ENCODE data around the gene CHST8.
A peak's percentile ranks its signal among the peaks of the same experiment; 100 is the strongest.

CHST8 gene

DNA sequence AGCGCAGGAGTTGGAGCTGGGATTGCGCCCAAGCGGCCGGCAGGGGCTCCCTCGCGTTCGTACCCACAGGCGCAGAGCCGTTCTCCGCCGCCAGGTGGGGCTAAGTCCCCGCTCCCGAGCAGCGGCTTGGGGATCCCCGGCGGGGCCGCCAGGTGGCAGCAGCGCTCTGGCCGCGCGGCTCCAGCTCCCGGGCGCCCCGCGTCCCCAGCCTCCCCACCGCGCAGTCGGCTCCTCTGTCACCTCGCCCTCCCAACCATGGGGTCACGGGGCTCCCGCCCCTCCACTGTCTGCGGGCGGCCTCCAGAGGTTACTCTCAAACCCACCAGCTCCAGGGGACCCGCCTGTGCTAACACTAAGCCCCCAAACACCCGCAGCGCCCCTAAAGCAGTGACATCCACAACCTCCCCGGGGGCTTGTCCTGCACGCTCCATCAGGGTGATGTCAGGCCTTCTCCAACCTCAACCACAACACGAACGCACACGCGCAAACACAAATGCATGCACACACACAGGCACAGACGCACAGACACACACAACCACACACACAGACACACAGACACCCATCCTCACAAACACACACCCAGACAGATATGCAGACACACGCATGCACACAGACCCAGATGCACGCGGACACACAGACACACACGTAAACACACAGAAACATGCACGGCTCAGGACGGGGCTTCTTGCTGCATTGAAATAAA lies 156.5 kb downstream of the CHST8 start:
- Histone ChIP-seq H3K27me3 (ENCODE audit: control insufficient read depth in 1 of 2, insufficient read depth in 2 of 2, low read length in 2 of 2) (peaks cover 17 to 29% of the 10 kb centered on the region in 2 donors), H3K4me1 (ENCODE audit: insufficient read depth, low read length) (peaks cover 5% of the 10 kb centered on the region), H3K27ac (ENCODE audit: low read depth, low read length) (no peak overlapping the region), H3K36me3 (ENCODE audit: insufficient read depth, low read length) (no peaks in the 10 kb centered on the region), H3K4me3 (ENCODE audit: low read depth in 1 of 2, low read length in 2 of 2) (peak overlapping the region in 1 of 2 donors; percentile 8), H3K9ac (ENCODE audit: low read length) (no peak overlapping the region), H3K9me3 (ENCODE audit: low read length) (no peaks in the 10 kb centered on the region)

DNA sequence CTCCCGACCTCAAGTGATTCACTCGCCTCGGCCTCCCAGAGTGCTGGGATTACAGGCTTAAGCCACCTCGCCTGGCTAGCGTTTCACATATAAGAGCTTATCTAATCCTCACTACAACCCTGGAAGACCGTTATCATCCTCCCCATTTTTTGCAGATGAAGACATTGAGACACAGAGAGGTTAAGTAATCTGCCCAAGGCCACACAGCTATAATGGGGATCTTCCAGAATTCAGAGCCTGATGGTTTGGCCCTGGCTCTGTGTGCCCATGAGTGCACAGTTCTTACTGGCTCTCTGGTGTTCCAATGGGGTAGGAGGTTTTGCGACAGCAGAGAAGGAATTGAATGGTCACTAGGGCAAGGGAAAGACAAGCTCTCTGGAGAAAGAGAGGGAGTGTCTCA lies 158.1 kb downstream of the CHST8 start:
- Histone ChIP-seq H3K9me3 (ENCODE audit: low read length) (no peaks in the 10 kb centered on the region), H3K27ac (ENCODE audit: low read depth, low read length) (no peak overlapping the region), H3K27me3 (ENCODE audit: control insufficient read depth in 1 of 2, insufficient read depth in 2 of 2, low read length in 2 of 2) (peaks cover 17 to 29% of the 10 kb centered on the region in 2 donors), H3K9ac (ENCODE audit: low read length) (no peak overlapping the region), H3K36me3 (ENCODE audit: insufficient read depth, low read length) (no peaks in the 10 kb centered on the region), H3K4me1 (ENCODE audit: insufficient read depth, low read length) (peaks cover 5% of the 10 kb centered on the region), H3K4me3 (ENCODE audit: low read depth in 1 of 2, low read length in 2 of 2) (no peak overlapping the region)

DNA sequence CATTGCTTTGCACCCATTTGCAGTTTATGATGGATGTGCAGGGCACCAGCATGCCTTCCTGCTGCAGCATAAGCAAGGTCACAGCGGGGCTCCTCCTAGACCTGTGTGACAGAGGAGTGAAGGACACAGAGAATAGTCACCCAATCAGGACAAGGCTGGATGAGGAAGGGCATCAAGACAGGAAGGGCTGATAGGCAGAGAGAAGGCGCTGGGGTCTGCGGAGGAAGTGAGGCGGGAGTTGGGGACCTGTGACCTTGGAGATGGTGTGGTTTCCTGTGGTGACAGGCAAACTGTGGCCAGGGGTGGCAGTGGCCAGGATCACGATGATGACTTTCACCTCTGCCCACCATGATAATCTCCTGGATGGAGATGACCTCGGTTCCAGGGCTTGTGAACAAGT lies 158.5 kb downstream of the CHST8 start:
- Histone ChIP-seq H3K27me3 (ENCODE audit: control insufficient read depth in 1 of 2, insufficient read depth in 2 of 2, low read length in 2 of 2) (peaks cover 17 to 29% of the 10 kb centered on the region in 2 donors), H3K36me3 (ENCODE audit: insufficient read depth, low read length) (no peaks in the 10 kb centered on the region), H3K4me1 (ENCODE audit: insufficient read depth, low read length) (peaks cover 5% of the 10 kb centered on the region), H3K9ac (ENCODE audit: low read length) (no peak overlapping the region), H3K27ac (ENCODE audit: low read depth, low read length) (no peak overlapping the region), H3K9me3 (ENCODE audit: low read length) (no peaks in the 10 kb centered on the region), H3K4me3 (ENCODE audit: low read depth in 1 of 2, low read length in 2 of 2) (no peak overlapping the region)

DNA sequence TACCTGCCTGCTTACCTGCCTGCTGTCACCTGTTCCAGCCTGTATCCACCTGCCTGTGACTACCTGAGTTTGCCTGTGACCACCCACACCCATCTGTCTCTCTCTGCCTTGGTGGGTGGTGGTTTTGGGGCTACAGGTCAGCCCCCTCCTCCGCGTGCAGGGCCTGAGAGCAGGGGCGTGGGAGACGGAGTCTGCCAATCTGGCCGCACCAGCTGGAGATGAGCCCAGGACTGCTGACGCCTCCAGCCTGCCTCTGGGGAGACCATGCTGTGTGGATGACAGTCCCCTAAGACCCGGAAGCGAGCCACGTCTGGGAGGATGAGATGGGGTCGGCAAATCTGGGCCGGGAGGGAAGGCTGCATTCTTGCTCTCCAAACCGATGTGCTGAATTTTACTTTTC lies 159.0 kb downstream of the CHST8 start:
- no peaks in the 10 kb centered on the region for H3K36me3 ChIP-seq (ENCODE audit: insufficient read depth, low read length)
- peaks cover 5% of the 10 kb centered on the region for H3K4me1 ChIP-seq (ENCODE audit: insufficient read depth, low read length)
- H3K27ac ChIP-seq (ENCODE audit: low read depth, low read length), result no peak overlapping the region
- no peaks in the 10 kb centered on the region for H3K9me3 ChIP-seq (ENCODE audit: low read length)
- peaks cover 17 to 29% of the 10 kb centered on the region in 2 donors for H3K27me3 ChIP-seq (ENCODE audit: control insufficient read depth in 1 of 2, insufficient read depth in 2 of 2, low read length in 2 of 2)
- H3K4me3 ChIP-seq (ENCODE audit: low read depth in 1 of 2, low read length in 2 of 2), result no peak overlapping the region
- H3K9ac ChIP-seq (ENCODE audit: low read length), result no peak overlapping the region

DNA sequence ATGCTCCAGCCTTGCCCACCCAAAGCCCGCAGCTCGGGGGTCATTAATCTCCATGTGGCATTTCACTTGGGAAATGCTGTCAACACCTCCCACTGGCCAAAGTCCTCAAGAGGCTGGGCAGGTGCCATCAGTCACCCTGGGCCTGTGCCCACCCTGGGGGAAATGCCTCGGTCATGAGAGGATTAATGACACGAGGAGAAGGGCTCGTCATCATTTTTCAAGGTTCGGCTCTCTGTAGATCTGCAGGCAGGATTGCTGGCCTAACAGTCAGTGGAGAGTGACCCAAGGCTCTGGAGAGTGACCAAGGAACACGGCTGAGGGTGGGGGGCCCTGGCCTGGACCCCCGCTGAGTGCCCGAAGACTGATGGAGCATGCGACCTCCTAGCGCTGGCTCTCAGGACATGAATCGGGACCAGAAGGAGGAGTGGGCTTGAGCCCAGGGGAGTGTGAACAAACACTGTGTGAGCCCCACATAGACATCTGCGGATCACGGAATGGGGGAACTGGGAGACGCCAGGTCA lies 159.7 kb downstream of the CHST8 start:
- Histone ChIP-seq H3K4me1 (ENCODE audit: insufficient read depth, low read length) (peaks cover 5% of the 10 kb centered on the region), H3K9ac (ENCODE audit: low read length) (no peak overlapping the region), H3K27me3 (ENCODE audit: control insufficient read depth in 1 of 2, insufficient read depth in 2 of 2, low read length in 2 of 2) (peaks cover 17 to 29% of the 10 kb centered on the region in 2 donors), H3K4me3 (ENCODE audit: low read depth in 1 of 2, low read length in 2 of 2) (no peak overlapping the region), H3K9me3 (ENCODE audit: low read length) (no peaks in the 10 kb centered on the region), H3K36me3 (ENCODE audit: insufficient read depth, low read length) (no peaks in the 10 kb centered on the region), H3K27ac (ENCODE audit: low read depth, low read length) (no peak overlapping the region)

DNA sequence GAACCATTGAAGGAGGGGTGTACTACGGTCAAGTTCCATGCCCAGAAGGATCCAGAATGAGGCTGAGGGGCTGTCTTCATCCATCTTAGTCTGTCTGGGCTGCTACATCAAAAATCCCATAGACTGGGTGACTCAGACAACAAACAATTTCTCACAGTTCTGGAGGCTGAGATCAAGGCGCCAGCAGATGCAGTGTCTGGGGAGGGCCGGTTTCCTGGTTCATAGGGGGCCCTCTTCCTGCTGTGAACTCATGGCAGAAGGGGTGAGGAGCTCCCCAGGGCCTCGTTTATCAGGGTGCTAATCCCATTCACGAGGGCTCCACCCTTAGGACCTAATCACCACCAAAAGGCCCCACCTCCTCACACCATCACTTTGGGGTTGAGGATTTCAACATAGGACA lies 160.2 kb downstream of the CHST8 start:
- Histone ChIP-seq H3K27ac (ENCODE audit: low read depth, low read length) (no peak overlapping the region), H3K4me1 (ENCODE audit: insufficient read depth, low read length) (peaks cover 5% of the 10 kb centered on the region), H3K4me3 (ENCODE audit: low read depth in 1 of 2, low read length in 2 of 2) (no peak overlapping the region), H3K36me3 (ENCODE audit: insufficient read depth, low read length) (no peaks in the 10 kb centered on the region), H3K27me3 (ENCODE audit: control insufficient read depth in 1 of 2, insufficient read depth in 2 of 2, low read length in 2 of 2) (peaks cover 17 to 29% of the 10 kb centered on the region in 2 donors), H3K9me3 (ENCODE audit: low read length) (no peaks in the 10 kb centered on the region), H3K9ac (ENCODE audit: low read length) (no peak overlapping the region)

DNA sequence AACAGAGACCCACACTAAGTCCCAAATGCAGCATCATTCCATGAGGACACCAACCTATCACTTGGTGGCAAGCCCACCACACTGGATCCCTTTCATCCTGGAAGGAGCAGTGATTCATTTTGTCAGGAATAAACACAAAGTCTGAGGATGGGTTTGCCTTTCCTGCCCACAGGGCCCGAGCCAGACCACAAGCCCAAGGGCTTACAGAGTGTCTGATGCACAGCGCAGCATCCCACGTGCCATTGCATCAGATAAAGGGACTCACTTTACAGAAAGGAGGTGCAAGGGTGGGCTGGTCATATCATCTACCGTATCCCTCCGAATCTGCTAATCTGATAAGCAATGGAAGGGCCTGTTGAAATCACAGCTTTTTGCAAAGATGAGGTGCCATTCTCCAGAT lies 162.7 kb downstream of the CHST8 start:
- no peak overlapping the region for H3K27ac ChIP-seq (ENCODE audit: low read depth, low read length)

DNA sequence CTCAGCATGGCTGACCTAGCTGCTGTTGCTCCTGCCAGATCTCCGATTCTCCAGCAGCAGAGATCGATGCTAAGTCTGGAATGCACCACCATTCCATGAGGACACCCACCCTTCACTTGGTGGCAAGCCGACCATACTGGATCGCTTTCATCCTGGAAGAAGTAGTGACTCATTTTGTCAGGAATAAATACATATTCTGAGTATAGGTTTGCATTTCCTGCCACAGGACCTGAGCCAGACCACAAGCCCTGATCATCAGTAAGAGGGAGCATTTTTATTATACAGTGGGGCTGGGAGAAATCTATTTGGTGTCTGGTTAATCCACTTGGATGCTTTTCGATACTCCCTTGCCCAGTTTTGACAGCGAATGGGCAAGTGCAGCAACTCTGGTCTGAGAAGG lies 164.0 kb downstream of the CHST8 start:
- H3K4me1 ChIP-seq (ENCODE audit: insufficient read depth, low read length), result no peaks in the 10 kb centered on the region
- no peaks in the 10 kb centered on the region for H3K27me3 ChIP-seq (ENCODE audit: control insufficient read depth in 1 of 2, insufficient read depth in 2 of 2, low read length in 2 of 2)
- no peaks in the 10 kb centered on the region for H3K9me3 ChIP-seq (ENCODE audit: low read length)
- no peak overlapping the region for H3K27ac ChIP-seq (ENCODE audit: low read depth, low read length)
- no peak overlapping the region for H3K9ac ChIP-seq (ENCODE audit: low read length)
- no peaks in the 10 kb centered on the region for H3K36me3 ChIP-seq (ENCODE audit: insufficient read depth, low read length)
- no peak overlapping the region for H3K4me3 ChIP-seq (ENCODE audit: low read depth in 1 of 2, low read length in 2 of 2)

More for the DNA sequence above, 162.7 kb downstream of the CHST8 start:
- Histone ChIP-seq H3K36me3 (ENCODE audit: insufficient read depth, low read length) (no peaks in the 10 kb centered on the region), H3K27me3 (ENCODE audit: control insufficient read depth in 1 of 2, insufficient read depth in 2 of 2, low read length in 2 of 2) (peaks cover 4 to 7% of the 10 kb centered on the region in 2 donors), H3K4me3 (ENCODE audit: low read depth in 1 of 2, low read length in 2 of 2) (no peak overlapping the region), H3K9ac (ENCODE audit: low read length) (no peak overlapping the region), H3K4me1 (ENCODE audit: insufficient read depth, low read length) (no peaks in the 10 kb centered on the region), H3K9me3 (ENCODE audit: low read length) (no peaks in the 10 kb centered on the region)

DNA sequence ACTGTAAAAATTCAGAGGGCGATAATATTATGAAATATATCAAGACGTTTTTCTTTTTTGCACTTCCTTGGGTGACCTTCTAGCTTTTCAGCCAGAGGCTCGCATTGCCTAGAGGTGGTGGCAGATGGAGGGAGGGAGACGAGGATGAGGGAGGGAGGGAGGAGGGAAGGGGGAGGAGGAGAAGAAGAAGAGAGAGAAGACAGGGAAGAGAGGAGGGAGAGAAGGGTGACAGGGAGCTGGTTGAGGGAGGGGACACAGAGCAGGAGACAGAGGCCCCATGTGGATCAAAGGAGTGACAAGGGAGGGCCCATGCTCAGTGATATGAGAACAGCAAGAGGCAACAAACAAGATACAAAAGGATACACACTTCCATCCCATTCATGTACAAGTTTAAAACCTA lies 166.9 kb downstream of the CHST8 start:
- H3K27ac ChIP-seq (ENCODE audit: low read depth, low read length), result no peak overlapping the region
- H3K36me3 ChIP-seq (ENCODE audit: insufficient read depth, low read length), result no peaks in the 10 kb centered on the region
- no peak overlapping the region for H3K9ac ChIP-seq (ENCODE audit: low read length)
- H3K4me1 ChIP-seq (ENCODE audit: insufficient read depth, low read length), result no peaks in the 10 kb centered on the region
- no peaks in the 10 kb centered on the region for H3K27me3 ChIP-seq (ENCODE audit: control insufficient read depth in 1 of 2, insufficient read depth in 2 of 2, low read length in 2 of 2)
- H3K9me3 ChIP-seq (ENCODE audit: low read length), result no peaks in the 10 kb centered on the region
- no peak overlapping the region for H3K4me3 ChIP-seq (ENCODE audit: low read depth in 1 of 2, low read length in 2 of 2)

DNA sequence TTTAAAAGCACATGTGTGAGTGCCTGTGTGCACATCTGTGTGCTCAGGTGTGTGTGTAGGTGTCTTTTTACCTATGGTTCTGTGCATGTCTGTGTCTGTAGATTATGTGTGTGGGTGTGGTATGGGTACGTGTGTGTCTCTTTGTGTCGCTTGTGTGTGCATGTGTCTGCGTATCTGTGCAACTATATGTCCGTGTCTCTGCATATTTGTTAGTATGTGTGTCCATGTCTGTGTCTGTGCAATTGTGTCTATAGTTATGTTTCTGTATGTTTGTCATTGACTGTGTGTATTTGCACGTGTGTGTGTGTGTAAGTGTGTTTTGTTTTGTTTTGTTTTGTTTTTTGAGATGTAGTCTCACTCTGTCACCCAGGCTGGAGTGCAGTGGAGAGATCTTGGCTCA lies 167.6 kb downstream of the CHST8 start:
- no peaks in the 10 kb centered on the region for H3K9me3 ChIP-seq (ENCODE audit: low read length)
- H3K4me1 ChIP-seq (ENCODE audit: insufficient read depth, low read length), result peaks cover under 1% of the 10 kb centered on the region
- no peaks in the 10 kb centered on the region for H3K36me3 ChIP-seq (ENCODE audit: insufficient read depth, low read length)
- H3K27me3 ChIP-seq (ENCODE audit: control insufficient read depth in 1 of 2, insufficient read depth in 2 of 2, low read length in 2 of 2), result no peaks in the 10 kb centered on the region
- H3K9ac ChIP-seq (ENCODE audit: low read length), result no peak overlapping the region
- H3K4me3 ChIP-seq (ENCODE audit: low read depth in 1 of 2, low read length in 2 of 2), result no peak overlapping the region
- no peak overlapping the region for H3K27ac ChIP-seq (ENCODE audit: low read depth, low read length)

DNA sequence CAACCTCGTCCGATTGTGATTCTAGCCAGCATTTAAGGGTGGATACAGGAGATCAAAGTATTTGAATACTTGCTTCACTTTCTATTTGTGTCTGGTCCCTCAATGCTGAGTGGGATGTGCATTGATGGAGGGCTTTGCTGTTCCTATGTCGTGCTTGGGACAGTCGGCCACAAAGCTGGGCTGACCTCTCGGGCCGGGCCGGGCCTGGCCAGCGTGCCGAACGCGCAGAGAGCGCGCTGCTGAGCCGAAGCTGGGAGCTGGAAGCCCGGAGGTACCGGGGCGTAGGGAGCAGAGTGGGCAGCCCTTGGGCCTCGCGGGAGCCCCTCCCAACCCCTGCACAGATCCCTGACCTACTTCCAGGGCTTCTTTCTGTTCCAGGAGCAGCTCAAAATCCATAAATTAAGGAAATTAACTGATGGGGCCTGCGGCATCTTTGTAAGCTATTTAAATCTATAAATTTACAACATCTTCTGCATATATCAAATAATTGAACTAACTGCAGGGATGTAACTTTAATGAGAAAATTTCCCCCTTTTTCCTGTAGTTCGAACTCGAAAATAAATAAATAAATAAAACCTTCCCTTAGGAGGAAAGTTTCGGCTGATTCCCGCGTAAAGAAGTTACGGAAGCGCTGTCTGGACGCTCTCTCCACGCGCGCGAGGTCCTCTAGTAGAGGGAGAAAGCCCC lies 173.1 kb downstream of the CHST8 start:
- Histone ChIP-seq H3K36me3 (ENCODE audit: insufficient read depth, low read length) (no peaks in the 10 kb centered on the region), H3K27me3 (ENCODE audit: control insufficient read depth in 1 of 2, insufficient read depth in 2 of 2, low read length in 2 of 2) (no peaks in the 10 kb centered on the region), H3K4me1 (ENCODE audit: insufficient read depth, low read length) (peaks cover 12% of the 10 kb centered on the region), H3K9me3 (ENCODE audit: low read length) (no peaks in the 10 kb centered on the region), H3K4me3 (ENCODE audit: low read depth in 1 of 2, low read length in 2 of 2) (peak overlapping the region; percentile 43 to 55), H3K9ac (ENCODE audit: low read length) (peak overlapping the region; percentile 33), H3K27ac (ENCODE audit: low read depth, low read length) (peak overlapping the region; percentile 82)
